ENCODE data around the gene DNAH17. TPM values are rescaled to one million over a fixed set of nuclear protein-coding genes. Genes with fewer than 3 reads are reported as not detected.

DNAH17 gene
- total and polyA plus RNA-seq, 2 of the 13 experiments (the other 11 are each of a cell fraction or from before 2014, with no cell fraction given), result 0.86 to 1.6 TPM

- peak; percentile 82; the same call in 1 of the 2 replicates for TF ChIP-seq ERF (CRISPR knock-in tag; IDR thresholded peaks at IDR 0.05)
- peak; percentile 72 for TF ChIP-seq PATZ1 (CRISPR knock-in tag; IDR thresholded peaks at IDR 0.05)
- no peak for TF ChIP-seq TIGD3 (CRISPR knock-in tag; IDR thresholded peaks at IDR 0.05; ENCODE audit: borderline replicate concordance)
- TF ChIP-seq FOXM1 (CRISPR knock-in tag; IDR thresholded peaks at IDR 0.05), result no peak
- TF ChIP-seq TSC22D2 (CRISPR knock-in tag; IDR thresholded peaks at IDR 0.05; ENCODE audit: borderline replicate concordance), result no peak
- peak; percentile 75; the same call in 1 of the 2 replicates for TF ChIP-seq BCL3 (CRISPR knock-in tag; IDR thresholded peaks at IDR 0.05)
- TF ChIP-seq CSRNP2 (CRISPR knock-in tag; conservative IDR thresholded peaks at IDR 0.05; ENCODE audit: low read depth), result no peak
- TF ChIP-seq RERE (CRISPR knock-in tag; IDR thresholded peaks at IDR 0.05; ENCODE audit: low read depth), result peak; percentile 78; the same call in 1 of the 2 replicates
- TF ChIP-seq ZNF362 (CRISPR knock-in tag; IDR thresholded peaks at IDR 0.05; ENCODE audit: borderline replicate concordance), result no peak
- TF ChIP-seq UBTF (CRISPR knock-in tag; IDR thresholded peaks at IDR 0.05), result peak; percentile 39; the same call in 1 of the 2 replicates
- TF ChIP-seq SPEN (CRISPR knock-in tag; IDR thresholded peaks at IDR 0.05; ENCODE audit: low read depth), result 0 out of 2 replicates have a peak, but pooled peaks have one; percentile 62
- no peak for TF ChIP-seq ZNF761 (CRISPR knock-in tag; conservative IDR thresholded peaks at IDR 0.05)
These were observed 177.5 kb downstream of the DNAH17 start (continued) for GRCh38 chr17:78399693-78400144.

Measured in HepG2 (cell line).